AG10803 (cell line): ENCODE measurements around the gene BCL11A.

Source experiments
- DNase-seq: peaks from one replicate; pipeline ENCODE4 v3.0.0; 2010; ENCODE audit warnings: low read depth
- H3K4me3 ChIP-seq: 2 replicates; pipeline ENCODE4 v1.5.1; 2011; ENCODE audit warnings: mild to moderate bottlenecking, low read length, control low read depth
- CTCF ChIP-seq: conservative IDR thresholded peaks from 2 replicates; pipeline ENCODE4 v1.5.1; 2011; ENCODE audit warnings: mild to moderate bottlenecking, low read length, control low read depth, inconsistent platforms

The BCL11A gene

GRCh38 chr2:60481257-60481656 is 72.2 kb downstream of the BCL11A start:
- no peak for DNase-seq
- no peak overlapping the region for H3K4me3 ChIP-seq
- TF ChIP-seq CTCF = no peak

- H3K4me3 ChIP-seq = no peak overlapping the region
- DNase-seq = no peak
- no peak for TF ChIP-seq CTCF
Observed at GRCh38 chr2:60480089-60480773, 73.2 kb downstream of the BCL11A start.

- DNase-seq = no peak
- TF ChIP-seq CTCF = no peak
- H3K4me3 ChIP-seq = no peak overlapping the region
Observed at GRCh38 chr2:60479226-60480088, 74.0 kb downstream of the BCL11A start.

- H3K4me3 ChIP-seq = no peak overlapping the region
- TF ChIP-seq CTCF = no peak
- DNase-seq = no peak
Observed at GRCh38 chr2:60478660-60479059, 74.8 kb downstream of the BCL11A start.

- no peak for TF ChIP-seq CTCF
- no peak overlapping the region for H3K4me3 ChIP-seq
- DNase-seq = no peak
Observed at GRCh38 chr2:60476206-60476954, 77.1 kb downstream of the BCL11A start.

- TF ChIP-seq CTCF = no peak
- DNase-seq = peak; percentile 61
- no peak overlapping the region for H3K4me3 ChIP-seq
Observed at GRCh38 chr2:60475123-60475830, 78.2 kb downstream of the BCL11A start.
